Gastroesophageal sphincter (tissue), 4 donors: ENCODE data around the gene GPR17. TPM values are rescaled to one million over a fixed set of nuclear protein-coding genes. Genes with fewer than 3 reads are reported as not detected.

Source experiments
- ATAC-seq: fragments of 150-250 bp; one replicate; pipeline ENCODE4 v1.9.1; 2016; ENCODE audit warnings: mild to moderate bottlenecking, moderate library complexity
- H3K27ac ChIP-seq, 4 donors: fragments of 200-600 bp; sonication (generic) in 3 of 4; 1 replicate in 3 of 4; 2 replicates in 1 of 4; pipeline ENCODE4 v1.5.1; 2016 to 2019
- H3K27me3 ChIP-seq: fragments of 200-600 bp; sonication (generic); one replicate; pipeline ENCODE4 v1.5.1; 2019
- H3K36me3 ChIP-seq, 2 donors: fragments of 200-600 bp; sonication (generic); one replicate each; pipeline ENCODE4 v1.5.1; 2019; ENCODE audit warnings: control low read depth in 1 of 2
- H3K4me1 ChIP-seq, 3 donors: fragments of 200-600 bp; sonication (generic); 1 replicate in 2 of 3; 2 replicates in 1 of 3; pipeline ENCODE4 v1.5.1; 2016 to 2019; ENCODE audit warnings: control low read depth in 2 of 3
- H3K4me3 ChIP-seq, 2 donors: fragments of 200-600 bp; sonication (generic); one replicate each; pipeline ENCODE4 v1.5.1; 2019; ENCODE audit warnings: mild to moderate bottlenecking in 1 of 2, moderate library complexity in 1 of 2
- H3K9me3 ChIP-seq, 3 donors: fragments of 200-600 bp; sonication (generic); one replicate each; pipeline ENCODE4 v1.5.1; 2017 to 2019; ENCODE audit warnings: control low read depth in 2 of 3
- CTCF ChIP-seq, 4 experiments: fragments of 200-600 bp in 2 of 4; fragments of 450-650 bp in 2 of 4; sonication (generic) in 1 of 4; IDR thresholded peaks; one replicate each; pipeline ENCODE4 v1.5.1; 2017 to 2019; ENCODE audit warnings: antibody characterized with exemption in 4 of 4, mild to moderate bottlenecking in 2 of 4, moderate library complexity in 2 of 4
- EP300 ChIP-seq: sonication (generic); formaldehyde crosslinking; IDR thresholded peaks from one replicate; pipeline ENCODE4 v1.6.1; 2017; ENCODE audit warnings: antibody characterized with exemption, mild to moderate bottlenecking
- POLR2A ChIP-seq, 2 donors: fragments of 450-650 bp; IDR thresholded peaks; one replicate each; pipeline ENCODE4 v1.6.1; 2017; ENCODE audit warnings: antibody characterized with exemption in 2 of 2, mild to moderate bottlenecking in 2 of 2, moderate library complexity in 1 of 2
- POLR2AphosphoS5 ChIP-seq: sonication (generic); formaldehyde crosslinking; IDR thresholded peaks from one replicate; pipeline ENCODE4 v1.6.1; 2017; ENCODE audit warnings: antibody characterized with exemption
- WGBS, 2 donors: methylation state at CpG; one replicate each; pipeline ENCODE4 v1.1.5; 2018; ENCODE audit warnings: low coverage in 1 of 2; 5-methylcytosine and 5-hydroxymethylcytosine counted together
- total RNA-seq, 4 donors: library from RNA; depleted of rRNA; stranded (reverse); fragments of >200 nt; gene quantifications; one replicate each; pipeline ENCODE4 v1.1.0, GENCODE V29; 2016

Gene GPR17
- total RNA-seq, 4 donors from 2014 or later: 0.35 TPM; not detected in 3

GRCh38 chr2:127678991-127679390 lies 33.0 kb downstream of the GPR17 start:
- TF ChIP-seq POLR2AphosphoS5: no peak
- no peak for TF ChIP-seq EP300
- TF ChIP-seq POLR2A (IDR thresholded peaks at IDR 0.05): no peak
- TF ChIP-seq CTCF (IDR thresholded peaks at IDR 0.05): no peak
- Histone ChIP-seq H3K27me3 (no peaks in the 10 kb centered on the region), H3K36me3 (no peaks in the 10 kb centered on the region), H3K27ac (no peak overlapping the region), H3K4me1 (peaks cover 0 to 79% (median 23%) of the 10 kb centered on the region in 3 donors), H3K4me3 (no peak overlapping the region), H3K9me3 (no peaks in the 10 kb centered on the region)
- no peak for ATAC-seq
- WGBS, 2 donors: 76% methylated on average over 4 of the region's 6 CpGs; no CpG with 5 or more reads in 1 of the 2 donors

GRCh38 chr2:127679680-127680361 lies 33.9 kb downstream of the GPR17 start:
- Histone ChIP-seq H3K4me1 (peaks cover 0 to 85% (median 24%) of the 10 kb centered on the region in 3 donors), H3K36me3 (no peaks in the 10 kb centered on the region), H3K9me3 (no peaks in the 10 kb centered on the region), H3K27me3 (no peaks in the 10 kb centered on the region), H3K4me3 (no peak overlapping the region), H3K27ac (peak overlapping the region in 1 of 4 donors; percentile 21)
- no peak for ATAC-seq
- no peak for TF ChIP-seq POLR2A (IDR thresholded peaks at IDR 0.05)
- no peak for TF ChIP-seq POLR2AphosphoS5
- TF ChIP-seq CTCF (IDR thresholded peaks at IDR 0.05): no peak
- TF ChIP-seq EP300: no peak
- WGBS, 2 donors: 67 to 77% methylated on average over 1 to 3 of the region's 15 CpGs

- WGBS, 2 donors: 75 to 84% methylated on average over 4 to 7 of the region's 19 CpGs
- H3K27me3 ChIP-seq: no peaks in the 10 kb centered on the region
- TF ChIP-seq EP300 (no peak), POLR2AphosphoS5 (no peak), CTCF (IDR thresholded peaks at IDR 0.05) (no peak), POLR2A (IDR thresholded peaks at IDR 0.05) (no peak)
- H3K4me1 ChIP-seq: peaks cover 0 to 87% (median 24%) of the 10 kb centered on the region in 3 donors
- peak overlapping the region in 1 of 2 donors; percentile 41 for H3K4me3 ChIP-seq
- ATAC-seq: no peak
- peak overlapping the region in 3 of 4 donors; percentile 61 to 80 (median 76) for H3K27ac ChIP-seq
- H3K9me3 ChIP-seq: no peaks in the 10 kb centered on the region
- no peaks in the 10 kb centered on the region for H3K36me3 ChIP-seq
Observed at GRCh38 chr2:127680706-127681287, 34.8 kb downstream of the GPR17 start.

- peak overlapping the region; percentile 14 to 80 (median 68) for H3K27ac ChIP-seq
- WGBS, 2 donors: 24 to 25% methylated on average over 3 to 4 of the region's 25 CpGs
- ATAC-seq: peak; percentile 61
Observed at GRCh38 chr2:127681288-127681804, 35.4 kb downstream of the GPR17 start.

More at GRCh38 chr2:127681288-127681804, 35.4 kb downstream of the GPR17 start:
- Histone ChIP-seq H3K36me3 (no peaks in the 10 kb centered on the region), H3K4me1 (peaks cover 0 to 84% (median 24%) of the 10 kb centered on the region in 3 donors), H3K4me3 (peak overlapping the region; percentile 12 to 41), H3K9me3 (no peaks in the 10 kb centered on the region), H3K27me3 (no peaks in the 10 kb centered on the region)
- no peak for TF ChIP-seq POLR2A (IDR thresholded peaks at IDR 0.05)
- no peak for TF ChIP-seq EP300
- TF ChIP-seq POLR2AphosphoS5: no peak
- TF ChIP-seq CTCF (IDR thresholded peaks at IDR 0.05): peak in 1 of 4 experiments; percentile 11
